CD14-positive monocyte (primary cell): ENCODE data around the gene THG1L. TPM values are rescaled to one million over a fixed set of nuclear protein-coding genes. Genes with fewer than 3 reads are reported as not detected.

ENCODE experiments used
- DNase-seq, 3 donors: peaks; one replicate each; pipeline ENCODE4 v3.0.0-alpha.2; 2011 to 2022
- H2AFZ ChIP-seq: 2 replicates; pipeline ENCODE4 v1.6.0; 2012; ENCODE audit warnings: mild to moderate bottlenecking, low read depth, low read length, inconsistent platforms; ENCODE audit not compliant: insufficient read depth, poor library complexity, severe bottlenecking
- H3K27ac ChIP-seq, 2 donors: 1 replicate in 1 of 2; 2 replicates in 1 of 2; pipeline ENCODE4 v1.5.1; 2012 to 2013; ENCODE audit warnings: low read length in 2 of 2, control low read depth in 1 of 2, inconsistent platforms in 1 of 2, low read depth in 1 of 2, mild to moderate bottlenecking in 1 of 2
- H3K27me3 ChIP-seq, 2 donors: one replicate each; pipeline versions ENCODE4 v1.6.0 to v1.6.1; 2011 to 2013; ENCODE audit warnings: low read length in 2 of 2; ENCODE audit not compliant: control insufficient read depth in 2 of 2, insufficient read depth in 2 of 2
- H3K36me3 ChIP-seq, 2 donors: replicated peaks in 1 of 2; 1 replicate in 1 of 2; 2 replicates in 1 of 2; pipeline versions ENCODE4 v1.5.1 to v1.6.1; 2012 to 2013; ENCODE audit warnings: low read length in 2 of 2, control low read depth in 1 of 2, inconsistent platforms in 1 of 2, mild to moderate bottlenecking in 1 of 2; ENCODE audit not compliant: insufficient read depth in 2 of 2, control insufficient read depth in 1 of 2
- H3K4me1 ChIP-seq, 2 donors: 1 replicate in 1 of 2; 2 replicates in 1 of 2; pipeline versions ENCODE4 v1.5.1 to v1.6.1; 2012 to 2013; ENCODE audit warnings: low read length in 2 of 2, control low read depth in 1 of 2, inconsistent platforms in 1 of 2, mild to moderate bottlenecking in 1 of 2, moderate library complexity in 1 of 2; ENCODE audit not compliant: insufficient read depth in 2 of 2, control insufficient read depth in 1 of 2
- H3K4me2 ChIP-seq: replicated peaks from 2 replicates; pipeline ENCODE3; 2012; ENCODE audit warnings: low read length, moderate library complexity, mild to moderate bottlenecking; ENCODE audit not compliant: poor library complexity, severe bottlenecking; ENCODE audit errors: extremely low read depth
- H3K4me3 ChIP-seq, 3 experiments: fragments of 200-600 bp in 1 of 3; sonication (generic) in 1 of 3; replicated peaks in 1 of 3; 1 replicate in 2 of 3; 2 replicates in 1 of 3; pipeline ENCODE4 v1.5.1; 2011 to 2013; ENCODE audit warnings: low read length in 3 of 3, mild to moderate bottlenecking in 3 of 3, control low read depth in 2 of 3, low read depth in 2 of 3, inconsistent platforms in 1 of 3, moderate library complexity in 1 of 3
- H3K79me2 ChIP-seq: 2 replicates; pipeline ENCODE4 v1.6.0; 2012; ENCODE audit warnings: mild to moderate bottlenecking, control low read depth, inconsistent platforms, low read length, moderate library complexity; ENCODE audit not compliant: insufficient read depth
- H3K9ac ChIP-seq: 2 replicates; pipeline ENCODE4 v1.6.0; 2017; ENCODE audit warnings: low read length, mild to moderate bottlenecking; ENCODE audit not compliant: insufficient read depth, poor library complexity, severe bottlenecking
- H3K9me3 ChIP-seq, 2 donors: replicated peaks in 1 of 2; 1 replicate in 1 of 2; 2 replicates in 1 of 2; pipeline versions ENCODE4 v1.5.1 to v1.6.1; 2012 to 2013; ENCODE audit warnings: low read length in 2 of 2, control low read depth in 1 of 2; ENCODE audit not compliant: control insufficient read depth in 1 of 2, insufficient read depth in 1 of 2
- H4K20me1 ChIP-seq: 2 replicates; pipeline ENCODE4 v1.6.0; 2012; ENCODE audit warnings: mild to moderate bottlenecking, low read length, control low read depth, moderate library complexity; ENCODE audit not compliant: insufficient read depth
- H3K27ac Mint-ChIP-seq, 7 donors: one replicate each; pipeline ENCODE4 v1.8.0; 2020; ENCODE audit warnings: mild to moderate bottlenecking in 7 of 7, mixed read lengths in 7 of 7, moderate library complexity in 6 of 7, inconsistent platforms in 2 of 7
- H3K27me3 Mint-ChIP-seq, 3 donors: one replicate each; pipeline ENCODE4 v1.8.0; 2021 to 2022; ENCODE audit warnings: low read depth in 3 of 3, mild to moderate bottlenecking in 3 of 3, mixed read lengths in 3 of 3, moderate library complexity in 3 of 3, inconsistent platforms in 1 of 3
- H3K36me3 Mint-ChIP-seq, 2 donors: one replicate each; pipeline ENCODE4 v1.8.0; 2020; ENCODE audit warnings: mixed read lengths in 2 of 2, inconsistent platforms in 1 of 2, mild to moderate bottlenecking in 1 of 2
- H3K4me1 Mint-ChIP-seq: one replicate; pipeline ENCODE4 v1.8.0; 2020; ENCODE audit warnings: mild to moderate bottlenecking, mixed read lengths
- H3K4me3 Mint-ChIP-seq, 2 donors: one replicate each; pipeline ENCODE4 v1.8.0; 2020; ENCODE audit warnings: mild to moderate bottlenecking in 2 of 2, mixed read lengths in 2 of 2, moderate library complexity in 1 of 2
- H3K9me3 Mint-ChIP-seq, 7 donors: one replicate each; pipeline ENCODE4 v1.8.0; 2020 to 2022; ENCODE audit warnings: mixed read lengths in 7 of 7, mild to moderate bottlenecking in 6 of 7, moderate library complexity in 6 of 7, inconsistent platforms in 2 of 7
- WGBS: methylation state at CpG from one replicate; pipeline ENCODE4 v1.1.5; 2013; ENCODE audit warnings: missing lambda C conversion rate; ENCODE audit not compliant: insufficient coverage; 5-methylcytosine and 5-hydroxymethylcytosine counted together
- intact Hi-C, 2 donors: fragments of 100-400 bp; cut with micrococcal nuclease; formaldehyde crosslinking; loops; one replicate each; pipeline versions ENCODE4 v1.15.0 to v1.15.1; 2023
- polyA plus RNA-seq, 3 donors: library from polyadenylated mRNA; depleted of rRNA in 1 of 3; unstranded in 2 of 3; stranded (reverse) in 1 of 3; fragments of 300-500 nt in 2 of 3; fragments of >200 nt in 1 of 3; fragmentation: Illumina TruSeq in 2 of 3; gene quantifications; 1 replicate in 2 of 3; 2 replicates in 1 of 3; pipeline ENCODE4 v1.2.3, GENCODE V29; 2012 to 2021
- TF ChIP-seq, protein P1 (sequence below): fragments of 200-600 bp; IDR thresholded peaks from one replicate; pipeline ENCODE4 v1.8.0; 2022; ENCODE audit warnings: antibody characterized with exemption, mild to moderate bottlenecking

The THG1L gene
- polyA plus RNA-seq, 3 donors = 7.6 to 12.2 (median 7.6) TPM

DNA sequence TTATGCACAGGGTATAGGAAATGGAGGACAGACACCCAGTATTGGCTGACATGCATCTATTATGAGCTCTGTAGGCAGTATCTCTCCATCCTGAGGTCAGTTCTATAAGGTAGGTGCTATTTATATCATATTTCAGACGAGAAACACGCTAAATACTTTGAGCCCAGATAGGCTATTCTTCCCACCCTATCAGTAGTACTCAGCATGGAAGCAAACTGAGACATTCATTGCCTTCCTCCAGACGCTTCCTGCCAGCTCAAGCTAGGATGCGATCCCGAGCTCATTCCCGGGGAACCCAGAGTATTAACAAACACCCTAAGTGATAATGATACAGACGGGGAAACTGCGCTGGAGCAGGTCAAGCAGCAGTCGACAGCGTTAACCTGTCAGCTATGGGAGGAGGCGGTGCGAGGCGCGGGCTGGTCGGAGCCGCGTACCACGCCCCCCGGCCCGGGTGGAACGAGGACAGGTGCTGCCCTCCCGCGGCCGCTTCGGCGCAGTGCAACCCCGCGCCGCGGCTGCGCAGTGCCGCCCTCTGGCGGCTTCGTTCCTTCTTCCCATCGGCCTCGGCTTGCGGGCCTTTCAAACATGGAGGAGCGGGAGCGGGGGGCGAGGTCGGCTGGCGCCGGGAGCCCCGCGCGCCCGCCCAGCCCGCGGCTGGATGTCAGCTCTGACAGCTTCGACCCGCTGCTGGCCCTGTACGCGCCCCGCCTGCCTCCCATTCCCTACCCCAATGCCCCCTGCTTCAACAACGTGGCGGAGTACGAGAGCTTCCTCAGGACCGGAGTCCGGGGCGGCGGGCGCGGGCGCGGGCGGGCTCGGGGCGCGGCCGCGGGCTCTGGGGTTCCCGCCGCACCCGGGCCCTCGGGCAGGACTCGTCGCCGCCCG lies 12.2 kb downstream of the THG1L start, which contains the start of gene LSM11:
TSS of gene LSM11 (plus strand) at position 550 of the 888 bp plus-strand sequence. CDS start at position 589, 39 bp downstream.
- peaks cover 0 to 2% (median 0%) of the 10 kb centered on the region in 7 donors for H3K9me3 Mint-ChIP-seq
- peak within 1 kb of the TSS; percentile 90 to 96 for H3K4me3 Mint-ChIP-seq
- H3K36me3 Mint-ChIP-seq = peaks cover 17 to 18% of the 10 kb centered on the region in 2 donors
- Histone ChIP-seq H3K79me2 (peaks cover 3% of the 10 kb centered on the region), H3K4me2 (peak within 1 kb of the TSS; percentile 94), H3K4me1 (peaks cover 12 to 17% of the 10 kb centered on the region in 2 donors), H2AFZ (peak within 1 kb of the TSS; percentile 96), H3K9ac (peak within 1 kb of the TSS; percentile 63), H3K4me3 (peak within 1 kb of the TSS; percentile 55 to 83 (median 58)), H3K9me3 (no peaks in the 10 kb centered on the region), H3K27ac (peak within 1 kb of the TSS in 1 of 2 donors; percentile 11), H4K20me1 (no peaks in the 10 kb centered on the region), H3K27me3 (no peaks in the 10 kb centered on the region), H3K36me3 (peaks cover 6 to 18% of the 10 kb centered on the region in 2 donors)
- peaks cover 4 to 6% (median 5%) of the 10 kb centered on the region in 3 donors for H3K27me3 Mint-ChIP-seq
- intact Hi-C loops = loop anchor here (5.0 to 10.0 kb wide), 5 partner anchors 76 to 419 kb away; partner anchors contain the start of gene CLINT1 (in 1 of the 2)
- peaks cover 18% of the 10 kb centered on the region for H3K4me1 Mint-ChIP-seq
- 0% methylated on average over 76 of the region's 79 CpGs for WGBS
- peak; percentile 82 to 88 (median 83) for DNase-seq
- peak within 1 kb of the TSS; percentile 49 to 82 (median 65) for H3K27ac Mint-ChIP-seq
- TF ChIP-seq, protein P1, sequence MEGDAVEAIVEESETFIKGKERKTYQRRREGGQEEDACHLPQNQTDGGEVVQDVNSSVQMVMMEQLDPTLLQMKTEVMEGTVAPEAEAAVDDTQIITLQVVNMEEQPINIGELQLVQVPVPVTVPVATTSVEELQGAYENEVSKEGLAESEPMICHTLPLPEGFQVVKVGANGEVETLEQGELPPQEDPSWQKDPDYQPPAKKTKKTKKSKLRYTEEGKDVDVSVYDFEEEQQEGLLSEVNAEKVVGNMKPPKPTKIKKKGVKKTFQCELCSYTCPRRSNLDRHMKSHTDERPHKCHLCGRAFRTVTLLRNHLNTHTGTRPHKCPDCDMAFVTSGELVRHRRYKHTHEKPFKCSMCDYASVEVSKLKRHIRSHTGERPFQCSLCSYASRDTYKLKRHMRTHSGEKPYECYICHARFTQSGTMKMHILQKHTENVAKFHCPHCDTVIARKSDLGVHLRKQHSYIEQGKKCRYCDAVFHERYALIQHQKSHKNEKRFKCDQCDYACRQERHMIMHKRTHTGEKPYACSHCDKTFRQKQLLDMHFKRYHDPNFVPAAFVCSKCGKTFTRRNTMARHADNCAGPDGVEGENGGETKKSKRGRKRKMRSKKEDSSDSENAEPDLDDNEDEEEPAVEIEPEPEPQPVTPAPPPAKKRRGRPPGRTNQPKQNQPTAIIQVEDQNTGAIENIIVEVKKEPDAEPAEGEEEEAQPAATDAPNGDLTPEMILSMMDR = peak; percentile 99
